ENCODE results near the gene MSS51. TPM values are rescaled to one million over a fixed set of nuclear protein-coding genes. Genes with fewer than 3 reads are reported as not detected.

MSS51 gene
- total and polyA plus RNA-seq, 8 donors, result 0.61 to 6.1 (median 1.3) TPM; not detected in 1

DNA sequence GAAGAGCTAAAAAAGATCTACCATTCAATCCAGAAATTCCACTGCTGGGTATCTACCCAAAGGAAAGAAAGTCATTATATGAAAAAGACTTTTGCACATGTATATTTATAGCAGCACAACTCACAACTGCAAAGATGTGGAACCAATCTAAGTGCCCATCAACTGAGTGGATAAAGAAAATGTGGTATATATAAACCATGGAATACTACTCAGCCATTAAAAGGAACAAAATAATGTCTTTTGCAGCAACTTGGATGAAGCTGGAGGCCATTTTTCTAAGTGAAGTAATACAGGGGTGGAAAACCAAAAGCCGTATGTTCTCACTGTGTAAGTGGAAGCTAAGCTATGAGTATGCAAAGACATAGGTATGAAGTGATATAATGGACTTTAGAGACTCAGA is 22.5 kb downstream of the MSS51 start:
- TF ChIP-seq EP300 (IDR thresholded peaks at IDR 0.05) (no peak), POLR2A (IDR thresholded peaks at IDR 0.05) (no peak), POLR2AphosphoS5 (IDR thresholded peaks at IDR 0.05) (no peak)
- TF ChIP-seq, protein P1, sequence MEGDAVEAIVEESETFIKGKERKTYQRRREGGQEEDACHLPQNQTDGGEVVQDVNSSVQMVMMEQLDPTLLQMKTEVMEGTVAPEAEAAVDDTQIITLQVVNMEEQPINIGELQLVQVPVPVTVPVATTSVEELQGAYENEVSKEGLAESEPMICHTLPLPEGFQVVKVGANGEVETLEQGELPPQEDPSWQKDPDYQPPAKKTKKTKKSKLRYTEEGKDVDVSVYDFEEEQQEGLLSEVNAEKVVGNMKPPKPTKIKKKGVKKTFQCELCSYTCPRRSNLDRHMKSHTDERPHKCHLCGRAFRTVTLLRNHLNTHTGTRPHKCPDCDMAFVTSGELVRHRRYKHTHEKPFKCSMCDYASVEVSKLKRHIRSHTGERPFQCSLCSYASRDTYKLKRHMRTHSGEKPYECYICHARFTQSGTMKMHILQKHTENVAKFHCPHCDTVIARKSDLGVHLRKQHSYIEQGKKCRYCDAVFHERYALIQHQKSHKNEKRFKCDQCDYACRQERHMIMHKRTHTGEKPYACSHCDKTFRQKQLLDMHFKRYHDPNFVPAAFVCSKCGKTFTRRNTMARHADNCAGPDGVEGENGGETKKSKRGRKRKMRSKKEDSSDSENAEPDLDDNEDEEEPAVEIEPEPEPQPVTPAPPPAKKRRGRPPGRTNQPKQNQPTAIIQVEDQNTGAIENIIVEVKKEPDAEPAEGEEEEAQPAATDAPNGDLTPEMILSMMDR (IDR thresholded peaks at IDR 0.05), result no peak

DNA sequence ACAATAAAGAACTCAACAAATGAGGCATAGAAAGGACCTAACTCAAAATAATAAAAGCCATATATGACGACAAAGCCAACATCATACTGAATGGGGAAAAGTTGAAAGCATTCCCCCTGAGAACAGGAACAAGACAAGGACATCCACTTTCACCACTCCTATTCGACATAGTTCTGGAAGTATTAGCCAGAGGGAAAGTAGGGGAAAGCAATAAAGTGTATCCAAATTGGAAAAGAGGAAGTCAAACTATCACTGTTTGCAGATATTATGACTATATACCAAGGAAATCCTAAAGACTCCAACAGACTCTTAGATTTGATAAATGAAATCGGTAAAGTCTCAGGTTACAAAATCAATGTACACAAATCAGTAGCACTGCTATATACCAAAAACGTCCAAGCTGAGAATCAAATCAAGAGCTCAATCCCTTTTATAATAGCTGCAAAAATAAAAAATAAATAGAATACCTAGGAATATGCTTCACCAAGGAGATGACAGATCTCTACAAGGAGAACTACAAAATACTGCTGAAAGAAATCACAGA is 24.3 kb downstream of the MSS51 start:
- Histone ChIP-seq H3K9me3 (no peaks in the 10 kb centered on the region), H3K27me3 (no peaks in the 10 kb centered on the region), H3K4me3 (no peak overlapping the region), H3K27ac (no peak overlapping the region), H3K36me3 (peaks cover 0 to 10% (median 3%) of the 10 kb centered on the region in 4 donors), H3K4me1 (peaks cover 16 to 76% (median 51%) of the 10 kb centered on the region in 4 donors)
- 62 to 76% (median 68%) methylated on average over 4 of the region's 4 CpGs for WGBS, 5 donors
- intact Hi-C loops (cut with DNase I; ENCODE audit: low total_unique reads), result no loop called here
- DNase-seq, result no peak
- TF ChIP-seq, protein P1 (IDR thresholded peaks at IDR 0.05), result no peak
- TF ChIP-seq POLR2A (IDR thresholded peaks at IDR 0.05), result no peak
- TF ChIP-seq EP300 (IDR thresholded peaks at IDR 0.05), result no peak

More for the DNA sequence above, 22.5 kb downstream of the MSS51 start:
- no peaks in the 10 kb centered on the region for H3K27me3 ChIP-seq
- no peak overlapping the region for H3K4me3 ChIP-seq
- H3K9me3 ChIP-seq, result no peaks in the 10 kb centered on the region
- H3K36me3 ChIP-seq, result peaks cover 0 to 10% (median 3%) of the 10 kb centered on the region in 4 donors
- 94 to 100% (median 96%) methylated on average over 1 of the region's 1 CpG for WGBS, 5 donors
- DNase-seq, result no peak
- H3K4me1 ChIP-seq, result peaks cover 24 to 71% (median 46%) of the 10 kb centered on the region in 4 donors
- H3K27ac ChIP-seq, result no peak overlapping the region
- intact Hi-C loops (cut with DNase I; ENCODE audit: low total_unique reads), result no loop called here

DNA sequence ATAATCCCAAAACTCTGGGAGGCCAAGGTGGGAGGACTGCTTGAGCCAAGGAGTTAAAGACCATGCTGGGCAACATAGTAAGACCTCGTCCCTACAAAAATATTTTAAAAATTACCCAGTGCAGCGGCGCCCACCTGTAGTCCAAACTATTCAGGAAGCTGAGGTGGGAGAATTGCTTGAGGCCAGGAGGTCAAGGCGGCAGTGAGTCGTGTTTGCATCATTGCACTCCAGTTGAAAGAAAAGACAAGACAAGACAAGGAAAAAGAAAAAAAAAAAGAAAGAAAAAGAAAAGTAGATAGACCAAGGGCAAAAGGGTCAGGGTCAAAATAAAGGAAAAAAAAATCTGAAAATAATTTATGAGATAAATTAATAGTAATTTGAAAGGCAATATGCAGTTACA is 25.3 kb downstream of the MSS51 start:
- 92 to 95% (median 94%) methylated on average over 5 of the region's 5 CpGs for WGBS, 5 donors
- Histone ChIP-seq H3K27ac (no peak overlapping the region), H3K4me3 (no peak overlapping the region), H3K4me1 (peaks cover 16 to 77% (median 52%) of the 10 kb centered on the region in 4 donors), H3K27me3 (no peaks in the 10 kb centered on the region), H3K36me3 (peaks cover 0 to 10% (median 3%) of the 10 kb centered on the region in 4 donors), H3K9me3 (no peaks in the 10 kb centered on the region)
- intact Hi-C loops (cut with DNase I; ENCODE audit: low total_unique reads), result no loop called here
- no peak for TF ChIP-seq POLR2AphosphoS5 (IDR thresholded peaks at IDR 0.05)
- TF ChIP-seq POLR2A (IDR thresholded peaks at IDR 0.05), result no peak
- TF ChIP-seq, protein P1 (IDR thresholded peaks at IDR 0.05), result no peak
- DNase-seq, result no peak

DNA sequence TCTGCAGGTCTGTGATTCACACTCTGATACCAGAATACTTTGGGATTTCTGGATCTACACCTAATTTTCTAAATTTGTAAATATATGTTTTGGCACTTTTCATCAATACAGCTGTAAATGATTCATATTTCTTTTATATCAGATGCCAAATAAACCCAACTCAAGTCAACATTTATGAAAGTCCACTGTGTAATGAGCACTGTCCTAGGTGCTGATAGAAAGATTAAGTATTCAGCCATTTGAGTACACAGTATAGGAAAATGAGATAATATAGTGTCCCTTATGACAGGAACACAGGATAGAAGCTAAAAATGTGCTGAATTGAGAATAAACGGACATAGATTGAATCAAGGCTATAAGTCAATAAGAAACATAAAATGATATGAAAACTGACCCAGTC is 25.9 kb downstream of the MSS51 start:
- intact Hi-C loops (cut with DNase I; ENCODE audit: low total_unique reads), result no loop called here
- Histone ChIP-seq H3K36me3 (peaks cover 0 to 10% (median 3%) of the 10 kb centered on the region in 4 donors), H3K27ac (no peak overlapping the region), H3K4me3 (no peak overlapping the region), H3K27me3 (no peaks in the 10 kb centered on the region), H3K9me3 (no peaks in the 10 kb centered on the region), H3K4me1 (peaks cover 12 to 75% (median 49%) of the 10 kb centered on the region in 4 donors)
- WGBS, 5 donors, result 74 to 90% (median 84%) methylated on average over 1 of the region's 1 CpG
- TF ChIP-seq, protein P1 (IDR thresholded peaks at IDR 0.05), result no peak
- TF ChIP-seq EP300 (IDR thresholded peaks at IDR 0.05), result no peak
- no peak for TF ChIP-seq POLR2A (IDR thresholded peaks at IDR 0.05)
- no peak for TF ChIP-seq POLR2AphosphoS5 (IDR thresholded peaks at IDR 0.05)
- DNase-seq, result no peak
